Measurements from ENCODE around the gene ARL2.
"Not testable (repeated sequence)": the region's sequence is repeated elsewhere in the genome, so short reads cannot be mapped to it uniquely, and the experiment has no call there.

Gene ARL2

GRCh38 chr11:65008873-65009272 is 5.1 kb upstream of the ARL2 start:
- no peak for DNase-seq

DNA sequence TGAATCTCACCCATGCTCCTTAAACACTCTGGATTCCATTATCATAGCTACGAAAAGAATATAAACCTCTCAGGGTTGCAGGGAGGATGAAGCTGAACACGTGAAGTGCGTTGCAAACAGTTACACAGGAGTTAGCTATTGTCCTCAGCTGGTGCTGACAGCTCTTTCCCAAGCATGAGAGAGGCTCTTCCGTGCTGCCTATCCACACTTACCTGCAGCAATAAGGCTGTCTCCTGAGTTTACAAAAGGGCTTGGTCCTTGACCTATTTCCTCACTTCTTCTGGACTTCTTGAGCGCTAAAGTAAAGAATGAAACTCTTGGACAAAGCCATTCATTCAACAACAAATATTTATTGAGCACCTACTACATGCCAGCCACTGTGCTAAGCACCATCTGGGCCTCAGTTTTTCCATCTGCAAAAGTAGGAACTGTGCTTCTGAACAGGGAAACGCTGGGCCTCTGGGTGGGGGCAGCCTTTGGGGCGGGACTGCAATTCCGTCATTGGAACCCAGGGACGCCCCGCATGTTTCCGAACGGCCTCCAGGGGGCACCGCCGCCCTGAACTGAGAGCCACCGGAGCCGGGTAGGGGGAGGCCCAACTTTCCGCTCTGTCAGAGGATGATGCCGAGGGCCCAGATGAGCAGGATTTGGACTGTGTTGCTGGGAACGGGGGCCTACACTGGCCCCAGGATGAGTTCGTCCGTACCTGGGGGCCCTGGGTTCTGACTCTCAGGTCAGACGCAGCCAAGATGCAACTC is 651 bp upstream of the ARL2 start:
- DNase-seq = peak; percentile 92

GRCh38 chr11:65014726-65015227 is 817 bp downstream of the ARL2 start:
- DNase-seq = no peak

- no peak for DNase-seq
These were observed 2.7 kb downstream of the ARL2 start for GRCh38 chr11:65016705-65017104.

DNA sequence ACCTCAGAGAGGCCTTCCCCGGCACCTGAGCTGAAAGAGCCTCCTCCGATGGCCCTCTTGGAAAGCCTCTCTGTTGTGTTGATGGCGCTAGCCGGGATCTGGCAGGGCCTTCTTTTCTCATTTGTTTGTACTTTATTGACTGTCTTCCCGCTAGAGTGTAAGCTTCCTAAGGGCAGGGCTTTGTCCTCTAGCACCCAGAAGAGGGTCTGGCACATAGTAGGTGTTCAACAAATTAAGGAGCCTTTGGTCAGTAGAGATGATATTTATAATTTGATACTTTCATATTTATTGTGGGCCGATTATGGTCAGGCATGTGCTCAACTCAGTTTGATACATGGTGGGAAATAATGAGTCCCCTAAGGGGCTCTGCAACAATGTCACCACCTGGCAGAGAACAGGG is 4.0 kb downstream of the ARL2 start:
- no peak for DNase-seq

- DNase-seq = no peak
These were observed 5.9 kb downstream of the ARL2 start for GRCh38 chr11:65019824-65020223.

DNA sequence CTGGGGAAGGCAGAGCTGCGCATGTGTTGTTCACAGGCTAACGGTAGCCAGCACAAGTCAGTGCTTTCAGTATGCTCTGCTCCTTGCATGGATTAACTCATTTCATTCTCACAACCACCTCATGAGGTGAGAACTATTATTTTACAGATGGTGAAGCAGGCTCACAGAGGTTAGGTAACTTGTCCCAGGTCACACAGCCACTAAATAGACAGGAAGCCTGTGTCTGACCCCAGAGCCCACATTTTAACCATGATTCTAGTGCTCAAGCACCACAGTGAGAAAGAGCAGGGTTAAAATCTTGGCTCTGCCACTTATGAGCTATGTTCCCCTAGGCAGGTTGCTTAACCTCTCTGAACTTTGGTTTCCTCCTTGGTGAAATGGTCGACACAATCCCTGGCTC is 7.0 kb downstream of the ARL2 start:
- no peak for DNase-seq

DNA sequence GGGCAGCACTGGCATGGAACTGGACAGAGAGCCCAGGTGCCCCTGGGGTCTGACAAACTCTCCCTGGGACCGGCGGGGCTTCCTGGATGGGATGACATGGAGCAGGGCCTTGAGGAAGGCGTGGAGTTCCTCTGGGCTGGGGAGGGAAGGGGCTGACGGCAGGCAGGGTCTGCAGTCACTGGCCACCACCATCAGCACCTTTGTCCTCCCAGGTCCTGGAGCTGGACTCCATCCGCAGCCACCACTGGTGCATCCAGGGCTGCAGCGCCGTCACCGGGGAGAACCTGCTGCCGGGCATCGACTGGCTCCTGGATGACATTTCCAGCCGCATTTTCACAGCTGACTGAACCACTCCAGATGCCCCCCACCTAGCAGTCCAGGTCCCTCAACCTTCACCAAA is 7.5 kb downstream of the ARL2 start:
- DNase-seq = no peak

DNA sequence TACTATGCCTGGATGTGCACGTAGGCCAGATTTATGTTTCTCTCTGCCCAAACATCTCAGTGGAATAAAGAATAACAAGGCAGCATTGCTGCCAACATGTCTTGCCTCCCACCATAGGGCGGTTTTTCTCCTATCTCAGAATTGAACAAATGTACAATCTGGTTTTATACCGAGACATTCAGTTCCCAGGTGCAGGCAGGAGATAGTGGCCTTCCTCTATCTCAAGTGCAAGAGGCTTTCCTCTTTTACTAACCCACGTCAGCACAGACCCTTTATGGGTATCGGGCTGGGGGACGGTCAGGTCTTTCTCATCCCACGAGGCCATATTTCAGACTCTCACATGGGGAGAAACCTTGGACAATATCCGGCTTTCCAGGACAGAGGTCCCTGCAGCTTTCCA is 9.5 kb downstream of the ARL2 start:
- not testable (repeated sequence) for DNase-seq

DNA sequence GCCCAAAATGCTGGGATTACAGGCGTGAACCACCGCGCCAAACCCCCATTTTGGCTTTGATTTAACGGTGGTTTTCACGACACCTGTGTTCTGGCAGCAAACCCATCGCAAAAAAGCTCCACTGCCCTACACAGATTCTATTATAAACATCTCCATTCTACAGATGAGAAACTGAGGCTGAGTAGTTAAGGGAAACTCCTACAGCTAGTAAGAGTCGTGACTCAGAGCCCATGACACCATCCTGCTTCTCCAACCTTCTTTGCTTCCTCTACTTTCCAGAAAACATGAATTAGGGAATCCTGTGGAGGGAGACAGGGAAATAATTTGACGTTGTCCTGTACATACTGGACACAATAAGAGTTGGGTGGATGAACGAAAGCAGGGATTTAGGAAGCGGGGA is 12.8 kb downstream of the ARL2 start:
- DNase-seq = no peak

DNA sequence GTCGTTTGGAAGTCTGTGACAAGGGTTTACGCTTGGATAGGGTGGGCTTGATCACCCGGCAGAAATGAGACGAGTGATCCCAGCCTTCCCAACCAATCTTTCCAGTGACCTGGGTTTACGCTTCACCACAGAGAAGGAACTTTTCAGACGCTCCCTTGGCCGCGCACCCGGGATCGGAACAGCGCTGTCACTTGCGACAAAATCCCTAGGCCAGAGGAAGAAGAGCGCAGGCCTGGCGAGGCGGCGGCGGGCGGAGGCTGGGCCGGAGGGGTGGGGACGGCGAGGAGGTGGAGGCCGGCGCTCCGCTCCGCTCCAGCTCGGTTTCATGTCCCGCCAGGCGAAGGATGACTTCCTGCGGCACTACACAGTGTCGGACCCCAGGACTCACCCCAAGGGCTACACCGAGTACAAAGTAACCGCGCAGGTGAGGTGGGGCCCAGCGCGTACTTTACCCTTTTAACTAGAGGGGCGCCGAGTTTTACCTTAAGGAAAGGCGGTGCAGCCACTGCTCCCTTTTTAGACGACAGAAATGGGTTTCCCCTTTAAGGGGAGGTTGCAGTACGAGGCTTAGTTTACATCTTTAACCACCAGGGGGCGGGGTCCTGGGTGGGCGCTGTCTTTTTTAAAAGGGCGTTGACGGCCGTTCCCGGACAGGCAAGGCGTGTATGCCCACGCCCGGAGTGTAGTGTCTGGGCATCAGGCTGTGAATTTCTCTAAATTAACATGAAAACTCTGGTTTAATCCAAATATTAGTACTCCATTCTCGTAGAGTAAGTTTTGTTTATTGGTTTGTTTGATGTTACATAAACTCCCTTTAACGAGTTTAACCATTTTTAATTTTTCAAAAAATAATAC is 13.5 kb downstream of the ARL2 start, which contains the start of gene SNX15:
Gene SNX15 (plus strand): TSS at position 227 of the 855 bp plus-strand sequence. CDS start 99 bp downstream, at position 326.
- peak; percentile 99 for DNase-seq

DNA sequence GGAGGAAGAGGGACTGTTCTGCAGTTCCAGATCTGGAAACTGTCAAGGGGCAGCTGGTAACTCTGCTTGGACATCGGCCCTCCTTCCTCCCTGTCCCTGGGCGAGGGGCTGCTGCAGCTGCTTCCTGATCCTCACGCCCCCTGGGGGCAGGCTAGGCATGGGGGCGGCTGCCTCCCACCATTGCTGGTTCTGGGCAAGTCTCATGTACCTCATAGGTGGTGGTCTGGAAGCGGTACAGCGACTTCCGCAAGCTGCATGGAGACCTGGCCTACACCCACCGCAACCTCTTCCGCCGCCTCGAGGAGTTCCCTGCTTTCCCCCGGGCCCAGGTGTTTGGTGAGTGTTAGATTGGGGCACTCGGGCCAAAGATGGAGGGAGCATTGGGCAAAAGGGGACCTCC is 18.3 kb downstream of the ARL2 start:
- no peak for DNase-seq

GRCh38 chr11:65034423-65034822 is 20.5 kb downstream of the ARL2 start:
- no peak for DNase-seq

- no peak for DNase-seq
These were observed 21.6 kb downstream of the ARL2 start for GRCh38 chr11:65035579-65035978.

DNA sequence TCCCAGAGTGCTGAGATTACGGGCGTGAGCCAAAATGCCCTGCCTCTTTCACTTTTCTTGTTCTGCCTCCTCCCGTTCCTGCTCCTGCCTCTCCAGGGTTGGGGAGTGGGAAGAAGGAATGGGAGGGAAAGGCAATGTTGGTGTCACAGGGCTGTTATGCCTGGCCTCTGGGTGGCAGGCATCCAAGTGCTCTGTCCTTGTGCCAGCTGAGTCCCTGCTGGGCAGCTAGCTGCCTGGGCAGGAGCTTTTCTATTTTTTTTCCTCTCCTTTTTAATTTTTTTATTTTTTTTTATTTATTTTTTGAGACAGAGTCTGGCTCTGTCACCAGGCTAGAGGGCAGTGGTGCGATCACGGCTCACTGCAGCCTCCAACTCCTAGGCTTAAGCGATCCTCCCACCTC is 23.0 kb downstream of the ARL2 start:
- DNase-seq = peak; percentile 33

- DNase-seq = no peak
These were observed 26.5 kb downstream of the ARL2 start for GRCh38 chr11:65040520-65040846.

DNA sequence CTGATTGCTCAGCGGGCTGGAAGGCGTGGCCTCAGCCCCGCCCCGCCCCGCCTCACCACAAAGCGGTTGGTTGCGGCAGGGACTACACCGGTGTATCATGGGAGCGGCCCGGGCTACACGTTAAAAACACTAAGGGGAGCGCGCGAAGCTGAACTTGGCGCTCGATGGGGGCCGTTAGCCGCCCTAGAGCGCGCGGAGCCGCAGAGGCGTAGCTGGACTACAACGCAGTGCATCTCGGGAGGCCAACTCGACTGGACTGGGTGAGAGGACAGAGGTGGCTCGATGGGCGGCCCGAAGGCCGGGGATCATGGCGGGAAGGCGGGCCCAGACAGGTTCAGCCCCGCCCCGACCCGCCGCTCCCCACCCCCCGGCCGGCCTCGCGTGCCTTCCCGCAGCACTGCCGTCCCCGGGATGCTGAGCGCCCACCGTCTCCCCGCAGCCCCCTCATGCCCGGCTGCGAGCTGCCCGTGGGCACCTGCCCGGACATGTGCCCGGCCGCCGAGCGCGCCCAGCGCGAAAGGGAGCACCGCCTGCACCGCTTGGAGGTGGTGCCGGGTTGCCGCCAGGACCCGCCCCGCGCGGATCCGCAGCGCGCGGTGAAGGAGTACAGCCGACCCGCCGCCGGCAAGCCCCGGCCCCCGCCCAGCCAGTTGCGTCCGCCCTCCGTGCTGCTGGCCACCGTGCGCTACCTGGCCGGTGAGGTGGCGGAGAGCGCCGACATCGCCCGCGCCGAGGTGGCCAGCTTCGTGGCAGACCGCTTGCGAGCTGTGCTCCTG is 27.1 kb downstream of the ARL2 start, which contains the start of gene SAC3D1:
Gene SAC3D1 (plus strand): TSS at position 364 of the 776 bp plus-strand sequence. CDS start 83 bp downstream, at position 447.
- DNase-seq = peak; percentile 99

DNA sequence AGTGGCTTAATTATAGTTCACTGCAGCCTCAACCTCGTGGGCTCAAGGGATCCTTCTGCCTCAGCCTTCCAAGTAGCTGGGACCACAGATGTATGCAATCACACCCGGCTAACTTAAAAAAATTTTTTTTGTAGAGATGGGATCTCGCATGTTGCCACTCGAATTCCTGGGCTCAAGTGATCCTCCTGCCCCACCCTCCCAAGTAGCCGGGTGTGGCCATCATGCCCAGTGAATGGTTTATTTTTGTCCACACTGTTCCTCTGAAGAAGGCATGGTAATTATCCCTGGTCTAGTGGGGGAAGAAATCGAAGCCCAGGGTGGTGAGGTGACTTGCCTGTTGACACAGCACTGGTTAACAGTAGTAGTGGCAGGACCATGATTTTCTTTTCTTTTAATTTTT is 28.9 kb downstream of the ARL2 start:
- DNase-seq = no peak

DNA sequence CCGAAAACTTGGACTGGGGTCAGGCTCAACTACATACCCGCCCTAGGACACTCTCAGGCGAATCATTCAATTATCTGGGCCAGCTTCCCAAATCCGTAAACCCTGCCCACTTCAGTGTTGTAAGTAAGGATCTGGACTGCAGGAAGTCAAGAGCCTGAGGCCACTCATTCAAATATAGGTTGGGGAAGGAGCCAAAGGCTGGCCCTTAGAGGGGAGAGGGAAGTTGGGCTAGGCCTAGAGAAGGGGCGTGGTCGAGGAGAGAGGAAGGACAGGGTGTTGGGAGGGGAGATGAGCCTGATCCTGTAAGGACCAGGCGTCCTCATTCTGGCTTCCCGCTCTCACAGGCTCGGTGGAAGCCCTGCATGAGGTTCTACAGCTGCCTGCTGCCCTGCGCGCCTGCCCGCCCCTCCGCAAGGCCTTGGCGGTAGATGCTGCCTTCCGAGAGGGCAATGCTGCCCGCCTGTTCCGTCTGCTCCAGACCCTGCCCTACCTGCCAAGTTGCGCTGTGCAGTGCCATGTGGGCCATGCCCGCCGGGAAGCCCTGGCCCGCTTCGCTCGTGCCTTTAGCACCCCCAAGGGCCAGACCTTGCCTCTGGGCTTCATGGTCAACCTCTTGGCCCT is 30.0 kb downstream of the ARL2 start:
- DNase-seq = no peak

DNA sequence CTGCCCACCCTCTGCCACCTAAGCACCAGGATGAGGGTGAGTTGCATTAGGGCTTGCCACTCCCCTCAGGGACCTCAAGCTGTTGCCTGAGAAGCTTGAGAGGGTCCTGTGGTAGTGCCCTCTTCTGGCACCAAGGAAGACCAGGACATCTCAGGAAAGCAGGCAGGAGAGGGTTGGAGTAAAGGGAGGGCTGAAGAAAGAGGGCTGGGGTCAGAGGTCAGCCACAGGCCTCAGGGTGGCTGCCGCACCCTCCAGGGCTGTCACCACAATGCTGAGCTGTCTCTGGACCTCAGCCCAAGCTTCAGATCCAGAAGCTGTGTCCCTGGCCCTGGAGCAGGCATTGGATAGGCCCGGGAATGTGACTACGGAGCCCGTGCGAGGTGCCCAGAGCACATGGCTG is 31.1 kb downstream of the ARL2 start:
- DNase-seq = no peak

DNA sequence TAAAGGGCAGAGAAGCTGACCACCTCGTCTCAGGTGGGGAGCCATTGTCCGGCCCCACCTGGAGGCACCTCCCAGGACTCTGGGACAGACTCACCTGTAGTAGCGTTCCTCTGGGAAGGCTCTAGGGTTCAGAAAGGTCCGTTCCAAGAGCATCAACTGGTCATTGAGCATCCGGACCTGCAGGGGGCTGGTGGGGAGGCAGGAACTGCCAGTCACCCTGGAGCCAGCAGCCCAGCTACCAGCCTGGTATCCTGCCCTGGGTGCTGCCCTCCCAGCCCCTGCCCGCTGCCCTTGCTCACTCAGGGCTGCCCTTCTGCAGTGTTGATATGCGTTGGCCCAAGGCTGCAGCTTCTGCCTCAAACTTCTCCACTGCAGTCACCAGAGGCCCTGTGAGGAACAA is 31.8 kb downstream of the ARL2 start:
- DNase-seq = no peak

DNA sequence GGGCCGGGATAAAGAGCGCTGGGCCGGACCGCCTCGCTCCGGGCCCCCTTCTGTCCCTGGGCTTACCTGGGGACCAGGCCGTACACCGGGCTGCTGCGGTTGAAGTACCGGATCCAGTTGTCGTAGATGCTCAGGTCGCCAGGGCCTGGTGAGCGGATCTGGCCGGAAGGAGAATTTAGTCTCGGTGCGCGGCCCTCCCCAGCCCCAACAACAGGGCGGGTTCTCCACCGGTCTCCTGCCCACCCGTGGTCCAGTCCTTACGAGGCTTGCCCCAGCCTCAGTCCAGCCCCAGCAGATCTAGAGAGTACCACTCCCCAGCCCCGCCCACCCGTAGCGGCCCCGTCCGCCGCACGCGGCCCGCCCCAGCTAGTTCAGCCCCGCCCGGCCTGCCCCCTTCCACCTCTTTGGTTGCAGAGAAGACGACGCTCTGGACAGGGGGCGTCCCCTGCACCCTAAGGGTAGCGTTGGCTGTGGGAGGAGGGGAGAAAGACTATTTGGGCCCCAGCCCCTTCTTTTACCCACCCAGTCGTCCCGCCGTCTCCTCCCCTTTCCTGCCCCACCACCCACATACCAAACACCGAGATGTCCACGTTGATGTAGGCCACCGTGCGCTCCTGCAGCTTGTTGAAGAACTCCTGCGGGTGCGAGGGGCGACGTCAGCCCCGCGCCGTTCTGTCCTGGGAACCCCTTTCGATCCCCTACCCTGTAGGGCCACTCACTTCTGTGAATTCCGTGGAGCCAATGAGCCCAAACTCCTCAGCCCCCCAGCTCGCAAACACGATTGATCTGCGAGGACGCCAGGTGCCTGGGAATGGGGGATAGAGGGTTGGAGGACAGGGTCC is 33.8 kb downstream of the ARL2 start:
- no peak for DNase-seq
